HL-60 (cell line): ENCODE data around the gene TUBGCP3.

Experiments
- DNase-seq, 2 experiments: peaks; one replicate each; pipeline ENCODE4 v3.0.0-alpha.2; 2010 to 2020; ENCODE audit warnings: low read depth in 1 of 2, low spot score in 1 of 2
- H3K27ac ChIP-seq: fragments of 250-450 bp; sonication (Bioruptor Pico); replicated peaks from 2 replicates; pipeline ENCODE4 v1.5.1; 2020; ENCODE audit warnings: mild to moderate bottlenecking, moderate library complexity
- H3K27me3 ChIP-seq: fragments of 250-450 bp; sonication (Bioruptor Pico); 2 replicates; pipeline ENCODE4 v1.5.1; 2021; ENCODE audit warnings: mild to moderate bottlenecking, moderate library complexity; ENCODE audit not compliant: insufficient read depth, poor library complexity, severe bottlenecking
- H3K4me3 ChIP-seq: replicated peaks from 2 replicates; pipeline ENCODE4 v1.5.1; 2011; ENCODE audit warnings: mild to moderate bottlenecking, control low read depth, low read length; ENCODE audit not compliant: insufficient read depth
- GABPA ChIP-seq: IDR thresholded peaks from 2 replicates; pipeline ENCODE4 v1.6.1; 2012; ENCODE audit warnings: low read depth
- POLR2AphosphoS5 ChIP-seq: IDR thresholded peaks from 2 replicates; pipeline ENCODE4 v1.6.1; 2012; ENCODE audit warnings: low read depth
- SPI1 ChIP-seq: IDR thresholded peaks from 2 replicates; pipeline ENCODE4 v1.6.1; 2012; ENCODE audit warnings: low read depth, mild to moderate bottlenecking, borderline replicate concordance
- TF ChIP-seq, protein P1 (sequence below): IDR thresholded peaks from one replicate; pipeline ENCODE4 v1.5.1; 2011; ENCODE audit warnings: low read length, control low read depth, inconsistent platforms; ENCODE audit not compliant: insufficient read depth
- TF ChIP-seq, protein P2 (sequence below): IDR thresholded peaks from 2 replicates; pipeline ENCODE4 v1.6.1; 2012; ENCODE audit warnings: low read depth; ENCODE audit not compliant: insufficient replicate concordance

Gene TUBGCP3

DNA sequence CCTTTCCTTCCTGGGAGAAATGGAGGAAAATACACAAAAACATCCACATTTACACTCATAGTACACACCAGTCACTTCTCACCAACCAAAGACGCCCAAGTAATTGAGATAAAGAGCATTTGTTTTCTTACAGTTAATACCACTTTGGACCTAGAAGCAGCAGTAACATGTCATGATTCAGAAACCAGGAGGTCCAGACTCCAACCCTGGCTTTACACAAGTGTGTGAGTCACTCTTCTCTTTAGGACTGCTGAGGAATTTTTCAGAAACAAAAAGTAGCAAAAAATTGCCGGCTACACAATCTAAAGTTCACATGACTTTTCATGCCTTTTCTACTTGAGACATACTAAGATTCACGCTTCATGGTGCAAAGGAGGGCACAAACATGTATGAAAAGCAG is 42.1 kb downstream of the TUBGCP3 start:
- H3K27ac ChIP-seq, result no peak overlapping the region
- no peaks in the 10 kb centered on the region for H3K27me3 ChIP-seq
- no peak overlapping the region for H3K4me3 ChIP-seq
- no peak for DNase-seq
- TF ChIP-seq, protein P1, sequence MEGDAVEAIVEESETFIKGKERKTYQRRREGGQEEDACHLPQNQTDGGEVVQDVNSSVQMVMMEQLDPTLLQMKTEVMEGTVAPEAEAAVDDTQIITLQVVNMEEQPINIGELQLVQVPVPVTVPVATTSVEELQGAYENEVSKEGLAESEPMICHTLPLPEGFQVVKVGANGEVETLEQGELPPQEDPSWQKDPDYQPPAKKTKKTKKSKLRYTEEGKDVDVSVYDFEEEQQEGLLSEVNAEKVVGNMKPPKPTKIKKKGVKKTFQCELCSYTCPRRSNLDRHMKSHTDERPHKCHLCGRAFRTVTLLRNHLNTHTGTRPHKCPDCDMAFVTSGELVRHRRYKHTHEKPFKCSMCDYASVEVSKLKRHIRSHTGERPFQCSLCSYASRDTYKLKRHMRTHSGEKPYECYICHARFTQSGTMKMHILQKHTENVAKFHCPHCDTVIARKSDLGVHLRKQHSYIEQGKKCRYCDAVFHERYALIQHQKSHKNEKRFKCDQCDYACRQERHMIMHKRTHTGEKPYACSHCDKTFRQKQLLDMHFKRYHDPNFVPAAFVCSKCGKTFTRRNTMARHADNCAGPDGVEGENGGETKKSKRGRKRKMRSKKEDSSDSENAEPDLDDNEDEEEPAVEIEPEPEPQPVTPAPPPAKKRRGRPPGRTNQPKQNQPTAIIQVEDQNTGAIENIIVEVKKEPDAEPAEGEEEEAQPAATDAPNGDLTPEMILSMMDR, result no peak
- TF ChIP-seq POLR2AphosphoS5 (no peak), SPI1 (no peak), GABPA (no peak)
- TF ChIP-seq, protein P2, sequence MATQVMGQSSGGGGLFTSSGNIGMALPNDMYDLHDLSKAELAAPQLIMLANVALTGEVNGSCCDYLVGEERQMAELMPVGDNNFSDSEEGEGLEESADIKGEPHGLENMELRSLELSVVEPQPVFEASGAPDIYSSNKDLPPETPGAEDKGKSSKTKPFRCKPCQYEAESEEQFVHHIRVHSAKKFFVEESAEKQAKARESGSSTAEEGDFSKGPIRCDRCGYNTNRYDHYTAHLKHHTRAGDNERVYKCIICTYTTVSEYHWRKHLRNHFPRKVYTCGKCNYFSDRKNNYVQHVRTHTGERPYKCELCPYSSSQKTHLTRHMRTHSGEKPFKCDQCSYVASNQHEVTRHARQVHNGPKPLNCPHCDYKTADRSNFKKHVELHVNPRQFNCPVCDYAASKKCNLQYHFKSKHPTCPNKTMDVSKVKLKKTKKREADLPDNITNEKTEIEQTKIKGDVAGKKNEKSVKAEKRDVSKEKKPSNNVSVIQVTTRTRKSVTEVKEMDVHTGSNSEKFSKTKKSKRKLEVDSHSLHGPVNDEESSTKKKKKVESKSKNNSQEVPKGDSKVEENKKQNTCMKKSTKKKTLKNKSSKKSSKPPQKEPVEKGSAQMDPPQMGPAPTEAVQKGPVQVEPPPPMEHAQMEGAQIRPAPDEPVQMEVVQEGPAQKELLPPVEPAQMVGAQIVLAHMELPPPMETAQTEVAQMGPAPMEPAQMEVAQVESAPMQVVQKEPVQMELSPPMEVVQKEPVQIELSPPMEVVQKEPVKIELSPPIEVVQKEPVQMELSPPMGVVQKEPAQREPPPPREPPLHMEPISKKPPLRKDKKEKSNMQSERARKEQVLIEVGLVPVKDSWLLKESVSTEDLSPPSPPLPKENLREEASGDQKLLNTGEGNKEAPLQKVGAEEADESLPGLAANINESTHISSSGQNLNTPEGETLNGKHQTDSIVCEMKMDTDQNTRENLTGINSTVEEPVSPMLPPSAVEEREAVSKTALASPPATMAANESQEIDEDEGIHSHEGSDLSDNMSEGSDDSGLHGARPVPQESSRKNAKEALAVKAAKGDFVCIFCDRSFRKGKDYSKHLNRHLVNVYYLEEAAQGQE, result no peak

DNA sequence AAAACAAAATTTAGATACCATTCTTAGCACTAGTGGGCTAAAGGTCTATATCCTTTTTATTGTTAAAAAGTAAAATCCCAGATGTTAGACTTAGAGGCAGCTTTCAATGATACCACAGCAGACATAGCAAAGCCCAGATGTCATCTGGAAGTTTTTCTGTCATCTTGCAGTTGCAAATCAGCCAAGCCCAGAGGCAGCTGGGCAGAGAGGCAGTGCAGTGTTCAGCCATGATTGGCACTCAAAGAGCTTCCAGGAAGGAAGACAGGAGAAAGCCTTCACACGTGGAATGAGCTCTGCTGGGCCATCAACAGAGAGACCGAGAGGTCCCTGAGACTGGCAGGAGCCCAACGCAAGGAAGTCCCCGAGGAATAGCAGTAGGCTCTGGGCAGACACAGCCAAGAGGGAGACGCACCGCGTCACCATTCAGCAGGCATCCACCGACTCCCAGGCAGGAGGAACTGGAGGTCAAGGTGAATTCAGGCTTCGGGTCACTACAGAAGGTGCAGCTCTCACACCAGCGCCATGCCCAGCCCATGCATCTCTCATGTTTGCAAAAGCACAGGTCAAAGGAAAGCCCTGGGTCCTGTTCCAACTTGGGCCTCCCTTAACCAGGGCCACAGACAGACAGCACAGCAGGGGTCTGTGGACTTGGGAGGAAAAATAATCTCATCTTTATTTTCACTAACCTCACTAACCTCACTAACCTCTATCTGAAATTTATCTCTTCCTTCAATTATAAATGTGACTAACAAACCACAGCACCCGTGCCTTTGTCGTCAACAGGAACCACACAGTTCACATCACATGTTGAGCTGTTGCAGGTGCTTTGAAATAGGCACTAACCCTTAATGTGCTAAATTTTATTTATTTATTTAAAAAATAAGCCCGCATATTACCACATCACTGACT is 54.9 kb downstream of the TUBGCP3 start:
- no peaks in the 10 kb centered on the region for H3K27me3 ChIP-seq
- DNase-seq, result no peak
- no peak overlapping the region for H3K27ac ChIP-seq
- no peak overlapping the region for H3K4me3 ChIP-seq
- TF ChIP-seq, protein P2, result no peak
- no peak for TF ChIP-seq GABPA
- TF ChIP-seq, protein P1, result no peak
- no peak for TF ChIP-seq SPI1

DNA sequence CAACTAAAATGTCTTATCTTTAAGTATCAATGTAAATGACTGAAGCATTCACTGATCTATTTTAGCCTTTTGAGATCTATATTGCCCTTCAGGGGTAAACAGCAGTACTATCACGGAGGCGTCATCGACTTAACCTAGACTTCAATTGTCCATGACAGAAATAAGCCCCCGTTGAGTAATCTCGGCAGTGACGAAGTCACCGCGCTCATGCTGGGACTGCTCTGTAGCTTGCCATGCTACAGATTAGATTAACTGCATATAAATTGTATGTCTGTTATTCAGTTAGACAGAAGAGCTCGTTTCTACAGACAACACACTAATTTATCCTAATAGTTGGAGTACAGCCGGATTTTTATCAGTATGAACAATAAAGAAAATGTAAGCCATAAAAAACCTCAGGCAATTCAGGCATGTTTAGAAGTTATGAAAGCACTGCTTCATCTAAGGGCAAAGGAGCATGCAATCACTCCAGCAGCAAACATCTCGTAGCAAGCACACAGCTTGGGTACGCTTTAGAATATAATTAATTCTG is 56.6 kb downstream of the TUBGCP3 start:
- Histone ChIP-seq H3K4me3 (no peak overlapping the region), H3K27ac (no peak overlapping the region), H3K27me3 (no peaks in the 10 kb centered on the region)
- DNase-seq, result no peak
- TF ChIP-seq, protein P2, result no peak
- no peak for TF ChIP-seq POLR2AphosphoS5
- TF ChIP-seq SPI1, result no peak
- TF ChIP-seq GABPA, result no peak
- TF ChIP-seq, protein P1, result no peak
